Chondrocyte (in vitro differentiated cells): ENCODE results near the gene CAPN5. TPM values are rescaled to one million over a fixed set of nuclear protein-coding genes. Genes with fewer than 3 reads are reported as not detected.

ENCODE experiments used
- DNase-seq: peaks from one replicate; pipeline ENCODE4 v3.0.0; 2021; ENCODE audit warnings: mixed read lengths, low spot score
- H3K27ac Mint-ChIP-seq: one replicate; pipeline ENCODE4 v1.8.0; 2021; ENCODE audit warnings: mild to moderate bottlenecking, moderate library complexity, mixed read lengths; ENCODE audit not compliant: unreplicated experiment
- H3K27me3 Mint-ChIP-seq: 2 replicates; pipeline ENCODE4 v1.8.0; 2021; ENCODE audit warnings: low read depth, mixed read lengths
- H3K36me3 Mint-ChIP-seq: 2 replicates; pipeline ENCODE4 v1.8.0; 2021; ENCODE audit warnings: low read depth, mixed read lengths
- H3K4me1 Mint-ChIP-seq: 2 replicates; pipeline ENCODE4 v1.8.0; 2021; ENCODE audit warnings: low read depth, mild to moderate bottlenecking, mixed read lengths
- H3K4me3 Mint-ChIP-seq: one replicate; pipeline ENCODE4 v1.8.0; 2021; ENCODE audit warnings: mild to moderate bottlenecking, moderate library complexity, mixed read lengths; ENCODE audit not compliant: unreplicated experiment
- H3K9me3 Mint-ChIP-seq: 2 replicates; pipeline ENCODE4 v1.8.0; 2021; ENCODE audit warnings: low read depth, mixed read lengths
- CTCF ChIP-seq: fragments of 200-600 bp; sonication (generic); IDR thresholded peaks from 2 replicates; pipeline ENCODE4 v1.5.0; 2021; ENCODE audit warnings: antibody characterized with exemption, mild to moderate bottlenecking, moderate library complexity
- total RNA-seq: library from RNA; stranded (reverse); gene quantifications from 3 replicates; pipeline ENCODE4 v1.2.1, GENCODE V29; 2021

CAPN5 gene
- total RNA-seq, 1 donor from 2014 or later = 11.9 TPM

GRCh38 chr11:77071671-77072605, 5.2 kb downstream of the CAPN5 start:
- peak; percentile 72 for DNase-seq
- H3K36me3 Mint-ChIP-seq = no peaks in the 10 kb centered on the region
- no peaks in the 10 kb centered on the region for H3K27me3 Mint-ChIP-seq
- no peaks in the 10 kb centered on the region for H3K9me3 Mint-ChIP-seq
- H3K4me1 Mint-ChIP-seq = peaks cover 31% of the 10 kb centered on the region
- TF ChIP-seq CTCF = no peak
- no peak overlapping the region for H3K4me3 Mint-ChIP-seq
- peak overlapping the region; percentile 95 for H3K27ac Mint-ChIP-seq

GRCh38 chr11:77072851-77073327, 6.1 kb downstream of the CAPN5 start:
- Mint-ChIP-seq H3K27ac (peak overlapping the region; percentile 95), H3K36me3 (no peaks in the 10 kb centered on the region), H3K27me3 (no peaks in the 10 kb centered on the region), H3K4me3 (no peak overlapping the region), H3K9me3 (peaks cover 1% of the 10 kb centered on the region), H3K4me1 (peaks cover 27% of the 10 kb centered on the region)
- DNase-seq = no peak
- no peak for TF ChIP-seq CTCF

GRCh38 chr11:77073328-77074001, 6.7 kb downstream of the CAPN5 start:
- H3K4me1 Mint-ChIP-seq = peaks cover 27% of the 10 kb centered on the region
- TF ChIP-seq CTCF = peak; percentile 81
- H3K4me3 Mint-ChIP-seq = peak overlapping the region; percentile 39
- DNase-seq = peak; percentile 93
- H3K27ac Mint-ChIP-seq = peak overlapping the region; percentile 95
- H3K27me3 Mint-ChIP-seq = no peaks in the 10 kb centered on the region
- H3K36me3 Mint-ChIP-seq = peaks cover 2% of the 10 kb centered on the region
- peaks cover 7% of the 10 kb centered on the region for H3K9me3 Mint-ChIP-seq

- H3K4me3 Mint-ChIP-seq = no peak overlapping the region
- H3K36me3 Mint-ChIP-seq = peaks cover 2% of the 10 kb centered on the region
- no peak for DNase-seq
- peaks cover 10% of the 10 kb centered on the region for H3K9me3 Mint-ChIP-seq
- H3K27me3 Mint-ChIP-seq = no peaks in the 10 kb centered on the region
- peaks cover 27% of the 10 kb centered on the region for H3K4me1 Mint-ChIP-seq
- H3K27ac Mint-ChIP-seq = peak overlapping the region; percentile 95
- no peak for TF ChIP-seq CTCF
These were observed 7.4 kb downstream of the CAPN5 start for GRCh38 chr11:77074205-77074604.

- H3K27ac Mint-ChIP-seq = peak overlapping the region; percentile 95
- peak; percentile 77 for DNase-seq
- peaks cover 27% of the 10 kb centered on the region for H3K4me1 Mint-ChIP-seq
- TF ChIP-seq CTCF = no peak
- no peak overlapping the region for H3K4me3 Mint-ChIP-seq
- no peaks in the 10 kb centered on the region for H3K27me3 Mint-ChIP-seq
- peaks cover 10% of the 10 kb centered on the region for H3K9me3 Mint-ChIP-seq
- H3K36me3 Mint-ChIP-seq = peaks cover 2% of the 10 kb centered on the region
These were observed 8.0 kb downstream of the CAPN5 start for GRCh38 chr11:77074626-77075221.
